GM19324 (cell line): ENCODE results near the gene EPHB1.

Experiments used
- ATAC-seq: cut with Tn5 transposase; IDR thresholded peaks from one replicate; pipeline ENCODE4 v1.9.1; 2021; ENCODE audit warnings: mild to moderate bottlenecking, moderate library complexity; ENCODE audit not compliant: unreplicated experiment, low FRiP score

The EPHB1 gene

GRCh38 chr3:135261916-135262315 is 466.9 kb downstream of the EPHB1 start:
- no peak for ATAC-seq

- ATAC-seq: no peak
Observed at GRCh38 chr3:135262441-135262840, 467.4 kb downstream of the EPHB1 start.

- no peak for ATAC-seq
Observed at GRCh38 chr3:135263331-135263730, 468.3 kb downstream of the EPHB1 start.

GRCh38 chr3:135267487-135267886 is 472.4 kb downstream of the EPHB1 start:
- no peak for ATAC-seq

GRCh38 chr3:135268941-135269532 is 474.0 kb downstream of the EPHB1 start:
- ATAC-seq: no peak

GRCh38 chr3:135271177-135272025 is 476.3 kb downstream of the EPHB1 start:
- no peak for ATAC-seq

- no peak for ATAC-seq
Observed at GRCh38 chr3:135272026-135272669, 477.1 kb downstream of the EPHB1 start.

GRCh38 chr3:135292162-135292561 is 497.1 kb downstream of the EPHB1 start:
- no peak for ATAC-seq

- no peak for ATAC-seq
Observed at GRCh38 chr3:135301670-135302069, 506.6 kb downstream of the EPHB1 start.

- ATAC-seq: no peak
Observed at GRCh38 chr3:135304378-135304777, 509.3 kb downstream of the EPHB1 start.
